GM23338 (cell line): ENCODE data around the gene CYB5D1. TPM values are rescaled to one million over a fixed set of nuclear protein-coding genes. Genes with fewer than 3 reads are reported as not detected.

Experiments
- ATAC-seq: fragments of 200-7000 bp; cut with Tn5 transposase; 3 replicates; pipeline ENCODE4 v1.9.1; 2020
- DNase-seq: peaks from one replicate; pipeline ENCODE4 v3.0.0-alpha.2; 2015; ENCODE audit warnings: low spot score
- H2AFZ ChIP-seq: fragments of 200-600 bp; sonication (generic); 2 replicates; pipeline ENCODE4 v1.8.0; 2016; ENCODE audit warnings: antibody characterized with exemption, mild to moderate bottlenecking, moderate library complexity
- H3F3A ChIP-seq: fragments of 200-600 bp; sonication (generic); replicated peaks from 2 replicates; pipeline ENCODE4 v1.8.0; 2017; ENCODE audit warnings: antibody characterized with exemption, mixed run types, low read depth
- H3K27ac ChIP-seq: fragments of 200-600 bp; sonication (generic); 2 replicates; pipeline ENCODE4 v1.6.1; 2016; ENCODE audit warnings: low read depth
- H3K27me3 ChIP-seq: fragments of 200-600 bp; sonication (generic); 2 replicates; pipeline ENCODE4 v1.8.0; 2016; ENCODE audit warnings: mild to moderate bottlenecking, mixed run types, moderate library complexity; ENCODE audit not compliant: insufficient read depth
- H3K36me3 ChIP-seq: fragments of 200-600 bp; sonication (generic); 2 replicates; pipeline ENCODE4 v1.8.0; 2016; ENCODE audit warnings: mild to moderate bottlenecking; ENCODE audit not compliant: insufficient read depth
- H3K4me1 ChIP-seq: fragments of 200-600 bp; sonication (generic); 2 replicates; pipeline ENCODE4 v1.8.0; 2016; ENCODE audit warnings: mild to moderate bottlenecking, moderate library complexity; ENCODE audit not compliant: insufficient read depth
- H3K4me2 ChIP-seq: fragments of 200-600 bp; sonication (generic); 2 replicates; pipeline ENCODE4 v1.7.1; 2017; ENCODE audit warnings: mixed run types
- H3K4me3 ChIP-seq: fragments of 200-600 bp; sonication (generic); 2 replicates; pipeline ENCODE4 v1.6.1; 2016; ENCODE audit warnings: mixed run types
- H3K79me2 ChIP-seq: fragments of 200-600 bp; sonication (generic); replicated peaks from 2 replicates; pipeline ENCODE4 v1.8.0; 2017; ENCODE audit warnings: mild to moderate bottlenecking; ENCODE audit not compliant: insufficient read depth
- H3K9me2 ChIP-seq: fragments of 200-600 bp; sonication (generic); 2 replicates; pipeline ENCODE4 v1.8.0; 2017; ENCODE audit not compliant: insufficient read depth
- H4K20me1 ChIP-seq: fragments of 200-600 bp; sonication (generic); replicated peaks from 2 replicates; pipeline ENCODE4 v1.8.0; 2017; ENCODE audit warnings: mild to moderate bottlenecking; ENCODE audit not compliant: insufficient read depth
- H3K27ac Mint-ChIP-seq: 2 replicates; pipeline ENCODE4 v1.8.0; 2020; ENCODE audit warnings: inconsistent platforms, mild to moderate bottlenecking, moderate library complexity, mixed read lengths
- H3K27me3 Mint-ChIP-seq: 3 replicates; pipeline ENCODE4 v1.8.0; 2022; ENCODE audit warnings: low read depth, mild to moderate bottlenecking, moderate library complexity, mixed read lengths, inconsistent platforms; ENCODE audit not compliant: insufficient read depth, poor library complexity
- H3K36me3 Mint-ChIP-seq: 3 replicates; pipeline ENCODE4 v1.8.0; 2021; ENCODE audit warnings: low read depth, mild to moderate bottlenecking, inconsistent platforms, moderate library complexity, mixed read lengths
- H3K4me1 Mint-ChIP-seq: 3 replicates; pipeline ENCODE4 v1.8.0; 2020; ENCODE audit warnings: mild to moderate bottlenecking, inconsistent platforms, mixed read lengths
- H3K4me3 Mint-ChIP-seq: 3 replicates; pipeline ENCODE4 v1.8.0; 2021; ENCODE audit warnings: moderate library complexity, mild to moderate bottlenecking, inconsistent platforms, mixed read lengths
- H3K9me3 Mint-ChIP-seq: 3 replicates; pipeline ENCODE4 v1.8.0; 2020; ENCODE audit warnings: moderate library complexity, mild to moderate bottlenecking, inconsistent platforms, mixed read lengths
- CREB1 ChIP-seq: fragments of 250-450 bp; sonication (Bioruptor Pico); IDR thresholded peaks from 2 replicates; pipeline ENCODE4 v1.5.0; 2020; ENCODE audit warnings: low read depth, mild to moderate bottlenecking, moderate library complexity
- EZH2 ChIP-seq: fragments of 200-600 bp; sonication (generic); IDR thresholded peaks from one replicate; pipeline ENCODE4 v1.8.0; 2017; ENCODE audit warnings: antibody characterized with exemption, mild to moderate bottlenecking, low read depth; ENCODE audit not compliant: unreplicated experiment
- EZH2phosphoT487 ChIP-seq: fragments of 200-600 bp; sonication (generic); IDR thresholded peaks from one replicate; pipeline ENCODE4 v1.8.1; 2018; ENCODE audit warnings: antibody characterized with exemption; ENCODE audit not compliant: unreplicated experiment
- NANOG ChIP-seq: IDR thresholded peaks from 2 replicates; pipeline ENCODE4 v1.6.1; 2016; ENCODE audit warnings: antibody characterized with exemption, borderline replicate concordance
- POLR2AphosphoS5 ChIP-seq: IDR thresholded peaks from 2 replicates; pipeline ENCODE4 v1.6.1; 2016; ENCODE audit warnings: antibody characterized with exemption, low read depth
- STAT1 ChIP-seq: IDR thresholded peaks from one replicate; pipeline ENCODE4 v1.6.1; 2016; ENCODE audit warnings: antibody characterized with exemption; ENCODE audit not compliant: unreplicated experiment
- ZNF331 ChIP-seq: fragments of 250-450 bp; sonication (Bioruptor Pico); IDR thresholded peaks from 2 replicates; pipeline ENCODE4 v1.5.0; 2020; ENCODE audit warnings: low read depth, mild to moderate bottlenecking, moderate library complexity
- polyA plus RNA-seq: library from polyadenylated mRNA; unstranded; fragments of >200 nt; fragmentation: Nextera tagmentation; extraction: Ambion mirVana; gene quantifications from 2 replicates; pipeline ENCODE4 v1.2.1, GENCODE V29; 2016
- total RNA-seq: library from RNA; depleted of rRNA; stranded (reverse); fragments of >200 nt; shearing (Covaris generic); gene quantifications from 2 replicates; pipeline ENCODE4 v1.2.3, GENCODE V29; 2014
- TF ChIP-seq, protein P1 (sequence below): IDR thresholded peaks from 2 replicates; pipeline ENCODE4 v1.6.1; 2016; ENCODE audit warnings: antibody characterized with exemption
- TF ChIP-seq, protein P2 (sequence below), 2 experiments: fragments of 200-600 bp in 1 of 2; sonication (generic) in 1 of 2; conservative IDR thresholded peaks; 2 replicates each; pipeline versions ENCODE4 v1.5.1 to v1.6.1; 2016 to 2017; ENCODE audit warnings: antibody characterized with exemption in 2 of 2, low read depth in 2 of 2, mild to moderate bottlenecking in 2 of 2, moderate library complexity in 1 of 2

CYB5D1 gene
- total and polyA plus RNA-seq, 2 experiments from 2014 or later: 3.5 to 8.4 TPM

DNA sequence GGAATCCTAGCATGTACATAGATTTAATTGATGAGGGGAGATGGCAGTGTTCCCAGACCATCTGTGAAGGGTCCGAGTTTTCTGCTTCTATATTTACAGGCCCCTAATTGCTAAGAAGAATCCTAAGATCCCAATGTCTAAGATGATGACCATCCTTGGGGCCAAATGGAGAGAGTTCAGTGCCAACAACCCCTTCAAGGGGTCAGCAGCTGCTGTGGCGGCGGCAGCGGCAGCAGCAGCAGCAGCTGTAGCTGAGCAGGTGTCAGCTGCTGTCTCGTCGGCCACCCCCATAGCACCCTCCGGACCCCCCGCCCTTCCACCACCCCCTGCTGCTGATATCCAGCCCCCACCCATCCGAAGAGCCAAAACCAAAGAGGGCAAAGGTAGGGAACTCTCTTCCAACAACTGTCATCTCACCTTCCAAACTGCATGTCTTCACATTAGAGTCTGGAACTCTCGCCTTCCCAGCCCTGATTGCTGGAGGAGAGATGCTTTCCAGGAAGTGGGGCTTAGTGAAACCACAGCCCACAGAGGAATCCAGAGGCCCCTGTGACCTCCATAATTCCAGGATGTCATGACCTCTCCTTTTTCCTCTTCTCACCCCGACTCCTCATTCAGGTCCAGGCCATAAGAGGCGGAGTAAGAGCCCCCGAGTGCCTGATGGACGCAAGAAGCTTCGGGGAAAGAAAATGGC lies 35.5 kb downstream of the CYB5D1 start:
- Histone ChIP-seq H2AFZ (no peak overlapping the region), H3K79me2 (no peaks in the 10 kb centered on the region), H4K20me1 (no peaks in the 10 kb centered on the region), H3K4me2 (no peak overlapping the region), H3K4me1 (peaks cover 12% of the 10 kb centered on the region; the same call in 1 of the 2 replicates), H3K27me3 (peaks cover 11% of the 10 kb centered on the region; the same call in 1 of the 2 replicates), H3K9me2 (no peaks in the 10 kb centered on the region), H3K27ac (no peak overlapping the region), H3F3A (no peaks in the 10 kb centered on the region), H3K36me3 (0 out of 2 replicates have a peak, but pooled peaks cover 3% of the 10 kb centered on the region), H3K4me3 (no peak overlapping the region)
- Mint-ChIP-seq H3K4me3 (no peak overlapping the region), H3K27ac (no peak overlapping the region), H3K27me3 (peaks cover 13% of the 10 kb centered on the region), H3K36me3 (peaks cover 20% of the 10 kb centered on the region), H3K9me3 (no peaks in the 10 kb centered on the region), H3K4me1 (no peaks in the 10 kb centered on the region; the same call in 2 of the 3 replicates)
- TF ChIP-seq ZNF331 (no peak), STAT1 (no peak), POLR2AphosphoS5 (no peak), CREB1 (no peak)
- DNase-seq (no peak), ATAC-seq (no peak)

DNA sequence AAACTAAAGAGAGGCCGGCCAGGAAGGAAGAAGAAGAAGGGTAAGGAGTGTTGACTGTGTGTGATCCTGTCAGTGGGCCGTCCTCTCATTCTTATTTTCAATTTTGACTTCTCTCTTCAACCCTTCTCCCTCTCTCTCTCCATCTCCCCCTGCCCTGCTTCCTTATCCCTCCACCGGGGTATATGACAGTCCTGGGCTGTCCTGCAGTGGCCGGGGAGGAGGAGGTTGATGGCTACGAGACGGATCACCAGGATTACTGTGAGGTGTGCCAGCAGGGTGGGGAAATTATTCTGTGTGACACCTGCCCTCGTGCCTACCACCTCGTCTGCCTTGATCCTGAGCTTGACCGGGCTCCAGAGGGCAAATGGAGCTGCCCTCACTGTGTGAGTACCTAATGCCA lies 36.4 kb downstream of the CYB5D1 start:
- Mint-ChIP-seq H3K4me1 (no peaks in the 10 kb centered on the region; the same call in 2 of the 3 replicates), H3K36me3 (peaks cover 23% of the 10 kb centered on the region), H3K27me3 (peaks cover 13% of the 10 kb centered on the region), H3K9me3 (no peaks in the 10 kb centered on the region), H3K4me3 (no peak overlapping the region), H3K27ac (no peak overlapping the region)
- Histone ChIP-seq H3K79me2 (no peaks in the 10 kb centered on the region), H3K36me3 (0 out of 2 replicates have a peak, but pooled peaks cover 3% of the 10 kb centered on the region), H3K27ac (no peak overlapping the region), H3F3A (no peaks in the 10 kb centered on the region), H3K27me3 (0 out of 2 replicates have a peak, but pooled peaks cover 2% of the 10 kb centered on the region), H3K4me3 (no peak overlapping the region), H3K9me2 (no peaks in the 10 kb centered on the region), H3K4me1 (peaks cover 3% of the 10 kb centered on the region; the same call in 1 of the 2 replicates), H3K4me2 (no peak overlapping the region), H2AFZ (no peak overlapping the region), H4K20me1 (no peaks in the 10 kb centered on the region)
- no peak for ATAC-seq
- TF ChIP-seq, protein P1, sequence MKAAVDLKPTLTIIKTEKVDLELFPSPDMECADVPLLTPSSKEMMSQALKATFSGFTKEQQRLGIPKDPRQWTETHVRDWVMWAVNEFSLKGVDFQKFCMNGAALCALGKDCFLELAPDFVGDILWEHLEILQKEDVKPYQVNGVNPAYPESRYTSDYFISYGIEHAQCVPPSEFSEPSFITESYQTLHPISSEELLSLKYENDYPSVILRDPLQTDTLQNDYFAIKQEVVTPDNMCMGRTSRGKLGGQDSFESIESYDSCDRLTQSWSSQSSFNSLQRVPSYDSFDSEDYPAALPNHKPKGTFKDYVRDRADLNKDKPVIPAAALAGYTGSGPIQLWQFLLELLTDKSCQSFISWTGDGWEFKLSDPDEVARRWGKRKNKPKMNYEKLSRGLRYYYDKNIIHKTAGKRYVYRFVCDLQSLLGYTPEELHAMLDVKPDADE: no peak
- no peak for DNase-seq

DNA sequence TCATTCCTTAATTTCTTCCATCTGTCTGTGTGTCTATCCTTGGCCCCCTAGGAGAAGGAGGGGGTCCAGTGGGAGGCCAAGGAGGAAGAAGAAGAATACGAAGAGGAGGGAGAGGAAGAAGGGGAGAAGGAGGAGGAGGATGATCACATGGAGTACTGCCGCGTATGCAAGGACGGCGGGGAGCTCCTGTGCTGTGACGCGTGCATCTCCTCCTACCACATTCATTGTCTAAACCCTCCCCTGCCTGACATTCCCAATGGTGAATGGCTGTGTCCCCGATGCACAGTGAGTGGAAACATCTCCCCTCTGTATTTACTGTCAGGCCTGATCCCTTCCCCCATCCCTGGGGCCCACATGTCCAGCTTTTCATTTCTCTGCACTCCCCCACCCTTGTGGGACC lies 37.1 kb downstream of the CYB5D1 start:
- H3K27me3 ChIP-seq: no peaks in the 10 kb centered on the region
- peaks cover 23% of the 10 kb centered on the region for H3K36me3 Mint-ChIP-seq
- H3K79me2 ChIP-seq: no peaks in the 10 kb centered on the region
- H3K27ac Mint-ChIP-seq: no peak overlapping the region
- no peak overlapping the region for H3K4me2 ChIP-seq
- no peak overlapping the region for H3K27ac ChIP-seq
- H4K20me1 ChIP-seq: no peaks in the 10 kb centered on the region
- H3K9me3 Mint-ChIP-seq: no peaks in the 10 kb centered on the region
- ATAC-seq: no peak
- no peak overlapping the region for H2AFZ ChIP-seq
- H3K27me3 Mint-ChIP-seq: peaks cover 8% of the 10 kb centered on the region
- H3K9me2 ChIP-seq: no peaks in the 10 kb centered on the region
- no peaks in the 10 kb centered on the region for H3F3A ChIP-seq
- no peak for DNase-seq
- H3K36me3 ChIP-seq: 0 out of 2 replicates have a peak, but pooled peaks cover 3% of the 10 kb centered on the region
- no peaks in the 10 kb centered on the region for H3K4me1 Mint-ChIP-seq
- no peaks in the 10 kb centered on the region for H3K4me1 ChIP-seq
- no peak overlapping the region for H3K4me3 Mint-ChIP-seq
- H3K4me3 ChIP-seq: no peak overlapping the region
- TF ChIP-seq, protein P2, sequence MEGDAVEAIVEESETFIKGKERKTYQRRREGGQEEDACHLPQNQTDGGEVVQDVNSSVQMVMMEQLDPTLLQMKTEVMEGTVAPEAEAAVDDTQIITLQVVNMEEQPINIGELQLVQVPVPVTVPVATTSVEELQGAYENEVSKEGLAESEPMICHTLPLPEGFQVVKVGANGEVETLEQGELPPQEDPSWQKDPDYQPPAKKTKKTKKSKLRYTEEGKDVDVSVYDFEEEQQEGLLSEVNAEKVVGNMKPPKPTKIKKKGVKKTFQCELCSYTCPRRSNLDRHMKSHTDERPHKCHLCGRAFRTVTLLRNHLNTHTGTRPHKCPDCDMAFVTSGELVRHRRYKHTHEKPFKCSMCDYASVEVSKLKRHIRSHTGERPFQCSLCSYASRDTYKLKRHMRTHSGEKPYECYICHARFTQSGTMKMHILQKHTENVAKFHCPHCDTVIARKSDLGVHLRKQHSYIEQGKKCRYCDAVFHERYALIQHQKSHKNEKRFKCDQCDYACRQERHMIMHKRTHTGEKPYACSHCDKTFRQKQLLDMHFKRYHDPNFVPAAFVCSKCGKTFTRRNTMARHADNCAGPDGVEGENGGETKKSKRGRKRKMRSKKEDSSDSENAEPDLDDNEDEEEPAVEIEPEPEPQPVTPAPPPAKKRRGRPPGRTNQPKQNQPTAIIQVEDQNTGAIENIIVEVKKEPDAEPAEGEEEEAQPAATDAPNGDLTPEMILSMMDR (conservative IDR thresholded peaks at IDR 0.05; ENCODE audit: low read depth in 2 of 2): no peak
- TF ChIP-seq STAT1 (no peak), POLR2AphosphoS5 (no peak), EZH2 (no peak), EZH2phosphoT487 (no peak), NANOG (no peak)
